Skeletal muscle satellite cell (primary cell): Measurements from ENCODE around the gene RFTN1. TPM values are rescaled to one million over a fixed set of nuclear protein-coding genes. Genes with fewer than 3 reads are reported as not detected.

Source experiments
- H3K27me3 ChIP-seq: 2 replicates; pipeline ENCODE4 v1.7.0; 2013; ENCODE audit warnings: low read length; ENCODE audit not compliant: control insufficient read depth, insufficient read depth
- H3K36me3 ChIP-seq: 2 replicates; pipeline ENCODE4 v1.7.0; 2013; ENCODE audit warnings: mild to moderate bottlenecking, control low read depth, low read length; ENCODE audit not compliant: insufficient read depth
- H3K4me1 ChIP-seq: 2 replicates; pipeline ENCODE4 v1.7.0; 2013; ENCODE audit warnings: low read length; ENCODE audit not compliant: control insufficient read depth, insufficient read depth
- H3K4me2 ChIP-seq: 2 replicates; pipeline ENCODE4 v1.7.0; 2013; ENCODE audit warnings: mild to moderate bottlenecking, low read length
- H3K4me3 ChIP-seq: 2 replicates; pipeline ENCODE4 v1.7.0; 2013; ENCODE audit warnings: low read length
- H3K9ac ChIP-seq: 2 replicates; pipeline ENCODE4 v1.7.0; 2013; ENCODE audit warnings: mild to moderate bottlenecking, low read depth, low read length, moderate library complexity
- H3K9me3 ChIP-seq: replicated peaks from 2 replicates; pipeline ENCODE4 v1.7.0; 2013; ENCODE audit warnings: mild to moderate bottlenecking, control low read depth, low read length
- total RNA-seq: library from RNA; depleted of rRNA; stranded (reverse); fragments of >200 nt; gene quantifications from 2 replicates; pipeline ENCODE4 v1.2.3, GENCODE V29; 2012; rRNA removed

Gene RFTN1, protein sequence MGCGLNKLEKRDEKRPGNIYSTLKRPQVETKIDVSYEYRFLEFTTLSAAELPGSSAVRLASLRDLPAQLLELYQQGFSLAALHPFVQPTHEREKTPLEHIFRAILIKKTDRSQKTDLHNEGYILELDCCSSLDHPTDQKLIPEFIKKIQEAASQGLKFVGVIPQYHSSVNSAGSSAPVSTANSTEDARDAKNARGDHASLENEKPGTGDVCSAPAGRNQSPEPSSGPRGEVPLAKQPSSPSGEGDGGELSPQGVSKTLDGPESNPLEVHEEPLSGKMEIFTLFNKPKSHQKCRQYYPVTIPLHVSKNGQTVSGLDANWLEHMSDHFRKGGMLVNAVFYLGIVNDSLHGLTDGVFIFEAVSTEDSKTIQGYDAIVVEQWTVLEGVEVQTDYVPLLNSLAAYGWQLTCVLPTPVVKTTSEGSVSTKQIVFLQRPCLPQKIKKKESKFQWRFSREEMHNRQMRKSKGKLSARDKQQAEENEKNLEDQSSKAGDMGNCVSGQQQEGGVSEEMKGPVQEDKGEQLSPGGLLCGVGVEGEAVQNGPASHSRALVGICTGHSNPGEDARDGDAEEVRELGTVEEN
- total RNA-seq: 34.3 and 35.5 TPM in 2 replicates

- Histone ChIP-seq H3K9me3 (no peaks in the 10 kb centered on the region), H3K36me3 (no peaks in the 10 kb centered on the region), H3K4me3 (peak within 1 kb of the TSS; percentile 97), H3K4me2 (peak within 1 kb of the TSS; percentile 97), H3K27me3 (no peaks in the 10 kb centered on the region), H3K4me1 (peaks cover 47% of the 10 kb centered on the region), H3K9ac (peak within 1 kb of the TSS; percentile 97)
These were observed at the start of gene RFTN1 for GRCh38 chr3:16513141-16514020. RFTN1 (minus strand) TSS chr3:16513699; CDS start chr3:16493869, 19,830 bp downstream.

- Histone ChIP-seq H3K4me3 (no peak overlapping the region), H3K4me2 (no peak overlapping the region), H3K9ac (no peak overlapping the region), H3K9me3 (no peaks in the 10 kb centered on the region), H3K4me1 (no peaks in the 10 kb centered on the region), H3K36me3 (no peaks in the 10 kb centered on the region), H3K27me3 (no peaks in the 10 kb centered on the region)
These were observed 46.3 kb upstream of the RFTN1 start for GRCh38 chr3:16559653-16560365.

- no peak overlapping the region for H3K9ac ChIP-seq
- H3K36me3 ChIP-seq: no peaks in the 10 kb centered on the region
- H3K4me3 ChIP-seq: no peak overlapping the region
- no peaks in the 10 kb centered on the region for H3K4me1 ChIP-seq
- H3K27me3 ChIP-seq: peaks cover 20% of the 10 kb centered on the region
- no peak overlapping the region for H3K4me2 ChIP-seq
- peaks cover 5% of the 10 kb centered on the region for H3K9me3 ChIP-seq
These were observed 40.6 kb upstream of the RFTN1 start for GRCh38 chr3:16554126-16554525.

- H3K4me2 ChIP-seq: no peak overlapping the region
- H3K36me3 ChIP-seq: no peaks in the 10 kb centered on the region
- no peaks in the 10 kb centered on the region for H3K4me1 ChIP-seq
- H3K9ac ChIP-seq: no peak overlapping the region
- H3K27me3 ChIP-seq: peaks cover 20% of the 10 kb centered on the region
- peaks cover 5% of the 10 kb centered on the region for H3K9me3 ChIP-seq
- H3K4me3 ChIP-seq: no peak overlapping the region
These were observed 39.3 kb upstream of the RFTN1 start for GRCh38 chr3:16552757-16553156.

DNA sequence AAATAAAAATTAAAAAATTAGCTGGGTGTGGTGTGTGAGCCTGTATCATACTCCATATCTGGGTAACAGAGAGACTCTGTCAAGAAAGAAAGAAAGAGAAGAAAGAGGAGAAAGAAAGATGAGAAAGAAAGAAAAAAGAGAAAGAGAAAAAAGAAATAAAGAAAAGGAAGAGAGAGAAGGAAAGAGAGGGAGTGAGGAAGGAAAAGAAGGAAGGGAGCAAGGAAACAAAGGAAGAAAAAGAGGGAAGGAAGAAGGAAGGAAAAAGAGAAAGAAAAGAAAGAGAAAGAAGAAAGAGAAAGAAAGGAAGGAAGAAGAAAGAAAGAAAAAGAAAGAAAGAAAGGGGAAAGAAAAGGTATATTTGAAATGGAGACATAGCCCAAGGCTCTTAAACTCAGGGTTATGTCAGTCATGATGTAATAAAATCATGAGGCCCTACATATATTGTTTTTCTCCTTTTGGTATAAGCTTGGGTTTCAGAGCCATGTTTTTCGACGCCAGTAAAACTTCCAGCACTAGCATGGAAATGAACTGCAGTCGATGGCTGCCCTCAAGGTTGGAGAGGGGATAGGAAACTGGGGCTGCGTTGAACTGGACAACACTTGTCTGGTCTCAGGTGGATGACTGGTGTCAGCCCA, 38.0 kb upstream of the RFTN1 start:
- H3K4me3 ChIP-seq: no peak overlapping the region
- no peaks in the 10 kb centered on the region for H3K4me1 ChIP-seq
- peaks cover 5% of the 10 kb centered on the region for H3K9me3 ChIP-seq
- no peaks in the 10 kb centered on the region for H3K36me3 ChIP-seq
- no peak overlapping the region for H3K4me2 ChIP-seq
- H3K27me3 ChIP-seq: peaks cover 20% of the 10 kb centered on the region
- no peak overlapping the region for H3K9ac ChIP-seq

GRCh38 chr3:16550676-16551341, 37.3 kb upstream of the RFTN1 start:
- no peaks in the 10 kb centered on the region for H3K4me1 ChIP-seq
- peak overlapping the region; percentile 14 for H3K4me2 ChIP-seq
- no peaks in the 10 kb centered on the region for H3K36me3 ChIP-seq
- peaks cover 5% of the 10 kb centered on the region for H3K9me3 ChIP-seq
- H3K4me3 ChIP-seq: no peak overlapping the region
- no peak overlapping the region for H3K9ac ChIP-seq
- H3K27me3 ChIP-seq: peaks cover 20% of the 10 kb centered on the region

DNA sequence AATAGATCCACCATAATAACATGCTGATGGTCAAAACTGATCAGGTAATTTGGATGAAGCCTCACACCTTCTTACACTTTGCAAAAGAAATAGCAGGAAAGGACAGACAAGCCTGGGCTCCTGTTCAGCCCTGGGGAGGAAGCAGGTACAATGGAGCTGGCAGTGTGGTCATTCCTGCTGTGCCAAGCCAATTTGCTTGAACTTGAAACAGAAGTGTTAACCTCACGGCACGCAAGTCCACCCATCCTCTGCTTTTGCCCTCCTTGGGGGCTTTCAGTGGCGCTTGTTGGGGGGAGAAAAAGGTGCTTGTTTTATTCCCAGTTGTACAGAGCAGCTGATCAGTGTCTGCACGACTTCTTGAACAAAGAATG, 36.8 kb upstream of the RFTN1 start:
- Histone ChIP-seq H3K9me3 (peaks cover 5% of the 10 kb centered on the region), H3K4me3 (no peak overlapping the region), H3K4me2 (peak overlapping the region; percentile 14), H3K9ac (no peak overlapping the region), H3K27me3 (peaks cover 20% of the 10 kb centered on the region), H3K4me1 (no peaks in the 10 kb centered on the region), H3K36me3 (no peaks in the 10 kb centered on the region)

DNA sequence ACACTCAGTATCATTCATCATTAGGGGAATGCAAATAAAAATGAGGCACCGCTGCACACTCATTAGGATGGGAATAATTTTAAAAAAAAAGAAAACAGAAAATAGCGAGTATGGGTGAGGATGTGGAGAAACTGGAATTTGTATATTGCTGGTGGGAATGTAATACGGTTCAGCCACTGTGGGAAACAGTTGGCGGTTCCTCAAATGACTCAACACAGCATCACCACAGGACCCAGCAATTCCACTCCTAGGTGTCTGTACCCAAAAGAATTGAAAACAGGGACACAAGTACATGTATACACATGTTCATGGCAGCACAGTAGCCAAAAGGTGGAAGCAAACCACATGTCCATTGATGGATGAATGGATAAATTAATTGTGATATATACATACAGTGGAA, 35.2 kb upstream of the RFTN1 start:
- Histone ChIP-seq H3K4me1 (no peaks in the 10 kb centered on the region), H3K4me2 (no peak overlapping the region), H3K9ac (no peak overlapping the region), H3K27me3 (peaks cover 20% of the 10 kb centered on the region), H3K9me3 (no peaks in the 10 kb centered on the region), H3K4me3 (no peak overlapping the region), H3K36me3 (no peaks in the 10 kb centered on the region)

DNA sequence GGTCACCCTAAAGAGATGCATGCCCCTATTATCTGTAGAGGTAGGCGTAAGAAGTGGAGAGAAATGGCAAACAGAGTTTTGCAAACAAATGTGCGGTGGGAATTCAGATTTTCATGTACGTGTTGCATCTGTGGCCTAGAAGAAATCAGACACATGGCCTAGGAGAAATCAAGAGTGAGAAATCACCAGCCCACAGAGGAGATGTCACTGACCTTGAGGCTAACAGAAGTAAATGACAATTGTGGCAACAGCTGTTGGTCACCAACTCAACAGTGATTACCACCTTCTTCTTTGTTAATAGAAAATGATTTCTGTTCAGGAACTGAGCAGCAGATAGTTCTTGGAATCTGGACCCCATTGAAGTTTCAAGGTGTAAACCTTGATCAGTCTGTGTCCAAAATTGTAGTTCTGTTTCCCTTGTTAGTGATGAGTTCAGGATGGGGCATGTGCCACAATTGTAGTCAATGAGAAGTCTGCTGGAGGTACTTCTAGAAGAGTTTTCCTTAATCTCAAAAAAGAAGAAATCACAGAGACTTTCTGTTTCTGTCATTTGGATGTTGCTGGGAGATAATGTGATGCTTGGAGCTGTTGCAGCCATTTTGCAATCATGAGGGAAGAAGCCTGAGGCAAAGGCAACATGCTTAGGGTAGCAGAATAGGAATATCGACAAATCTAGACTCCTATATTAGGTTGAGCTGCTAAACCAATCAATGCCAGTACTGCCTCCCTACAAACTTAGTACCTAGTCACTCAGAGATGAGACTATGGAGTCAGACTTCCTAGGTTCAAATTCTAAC, 34.3 kb upstream of the RFTN1 start:
- H3K9ac ChIP-seq: no peak overlapping the region
- peaks cover 19% of the 10 kb centered on the region for H3K27me3 ChIP-seq
- no peaks in the 10 kb centered on the region for H3K36me3 ChIP-seq
- no peak overlapping the region for H3K4me3 ChIP-seq
- no peak overlapping the region for H3K4me2 ChIP-seq
- no peaks in the 10 kb centered on the region for H3K9me3 ChIP-seq
- no peaks in the 10 kb centered on the region for H3K4me1 ChIP-seq
